Gastroesophageal sphincter (tissue), 3 donors: ENCODE results near the gene IL36B.

ENCODE experiments used
- EP300 ChIP-seq: sonication (generic); formaldehyde crosslinking; IDR thresholded peaks from one replicate; pipeline ENCODE4 v1.6.1; 2017; ENCODE audit warnings: antibody characterized with exemption, mild to moderate bottlenecking
- POLR2A ChIP-seq, 2 donors: fragments of 450-650 bp; IDR thresholded peaks; one replicate each; pipeline ENCODE4 v1.6.1; 2017; ENCODE audit warnings: antibody characterized with exemption in 2 of 2, mild to moderate bottlenecking in 2 of 2, moderate library complexity in 1 of 2
- POLR2AphosphoS5 ChIP-seq: sonication (generic); formaldehyde crosslinking; IDR thresholded peaks from one replicate; pipeline ENCODE4 v1.6.1; 2017; ENCODE audit warnings: antibody characterized with exemption
- TF ChIP-seq, protein P1 (sequence below), 4 experiments: fragments of 200-600 bp in 2 of 4; fragments of 450-650 bp in 2 of 4; sonication (generic) in 1 of 4; IDR thresholded peaks; one replicate each; pipeline ENCODE4 v1.5.1; 2017 to 2019; ENCODE audit warnings: antibody characterized with exemption in 4 of 4, mild to moderate bottlenecking in 2 of 4, moderate library complexity in 2 of 4

DNA sequence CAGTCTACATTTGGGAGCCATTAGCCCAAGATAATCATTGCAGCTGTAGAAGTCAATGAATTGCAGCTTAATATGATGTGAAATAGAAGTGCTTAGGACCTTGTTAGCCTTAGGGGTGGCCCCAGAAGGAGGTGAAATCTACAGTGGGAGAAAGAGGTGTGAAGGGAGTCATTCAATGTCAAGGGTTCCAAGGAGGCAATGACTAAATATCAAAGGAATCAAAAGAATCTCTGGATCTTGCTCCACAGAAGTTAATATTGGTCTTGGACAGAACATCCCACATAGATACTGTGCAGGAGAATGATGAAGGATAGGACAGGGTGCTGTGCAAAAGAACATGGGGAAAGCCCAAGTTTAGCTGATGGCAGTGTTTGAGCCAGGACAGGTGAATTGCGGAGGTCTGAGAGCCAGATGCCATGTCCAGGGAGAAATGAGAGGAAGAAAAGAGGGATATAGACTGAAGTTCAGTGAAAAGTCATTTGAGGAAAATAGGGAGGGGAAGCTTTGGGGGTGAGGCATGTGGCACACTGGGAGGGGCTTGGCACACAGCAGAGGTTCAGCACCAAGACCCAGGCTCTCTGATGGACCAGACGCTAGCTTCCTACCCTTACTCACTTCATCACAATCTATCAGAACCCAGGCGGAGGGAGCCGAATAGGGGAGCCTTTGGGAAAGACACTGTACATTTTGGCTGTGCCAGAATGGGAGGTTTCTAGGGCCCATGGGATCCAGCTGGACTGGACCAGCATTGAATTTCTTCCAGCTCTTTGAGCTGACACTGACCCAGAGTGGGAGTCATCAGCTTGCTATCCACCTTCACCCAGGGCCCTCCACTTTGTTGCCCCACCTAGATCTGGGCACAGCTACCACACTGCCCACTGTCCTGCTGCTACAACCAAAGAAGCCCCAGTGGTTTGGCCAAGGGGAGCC, 17.3 kb upstream of the IL36B start:
- no peak for TF ChIP-seq POLR2A (IDR thresholded peaks at IDR 0.05)
- TF ChIP-seq, protein P1, sequence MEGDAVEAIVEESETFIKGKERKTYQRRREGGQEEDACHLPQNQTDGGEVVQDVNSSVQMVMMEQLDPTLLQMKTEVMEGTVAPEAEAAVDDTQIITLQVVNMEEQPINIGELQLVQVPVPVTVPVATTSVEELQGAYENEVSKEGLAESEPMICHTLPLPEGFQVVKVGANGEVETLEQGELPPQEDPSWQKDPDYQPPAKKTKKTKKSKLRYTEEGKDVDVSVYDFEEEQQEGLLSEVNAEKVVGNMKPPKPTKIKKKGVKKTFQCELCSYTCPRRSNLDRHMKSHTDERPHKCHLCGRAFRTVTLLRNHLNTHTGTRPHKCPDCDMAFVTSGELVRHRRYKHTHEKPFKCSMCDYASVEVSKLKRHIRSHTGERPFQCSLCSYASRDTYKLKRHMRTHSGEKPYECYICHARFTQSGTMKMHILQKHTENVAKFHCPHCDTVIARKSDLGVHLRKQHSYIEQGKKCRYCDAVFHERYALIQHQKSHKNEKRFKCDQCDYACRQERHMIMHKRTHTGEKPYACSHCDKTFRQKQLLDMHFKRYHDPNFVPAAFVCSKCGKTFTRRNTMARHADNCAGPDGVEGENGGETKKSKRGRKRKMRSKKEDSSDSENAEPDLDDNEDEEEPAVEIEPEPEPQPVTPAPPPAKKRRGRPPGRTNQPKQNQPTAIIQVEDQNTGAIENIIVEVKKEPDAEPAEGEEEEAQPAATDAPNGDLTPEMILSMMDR (IDR thresholded peaks at IDR 0.05), result no peak
- no peak for TF ChIP-seq POLR2AphosphoS5
- no peak for TF ChIP-seq EP300
